Endodermal cell (in vitro differentiated cells): ENCODE measurements around the gene RPAP3. TPM values are rescaled to one million over a fixed set of nuclear protein-coding genes. Genes with fewer than 3 reads are reported as not detected.

Source experiments
- DNase-seq: peaks from one replicate; pipeline ENCODE4 v3.0.0-alpha.2; 2017
- H3K27ac ChIP-seq: 2 replicates; pipeline ENCODE4 v1.5.1; 2013; ENCODE audit warnings: mild to moderate bottlenecking, low read depth, low read length, moderate library complexity
- H3K27me3 ChIP-seq: 2 replicates; pipeline ENCODE4 v1.6.1; 2013; ENCODE audit warnings: mild to moderate bottlenecking, low read length, moderate library complexity; ENCODE audit not compliant: insufficient read depth, control insufficient read depth, poor library complexity, severe bottlenecking
- H3K36me3 ChIP-seq: 2 replicates; pipeline ENCODE4 v1.7.0; 2013; ENCODE audit warnings: mild to moderate bottlenecking, low read length, moderate library complexity; ENCODE audit not compliant: control insufficient read depth, insufficient read depth
- H3K4me1 ChIP-seq: one replicate; pipeline ENCODE4 v1.7.0; 2013; ENCODE audit warnings: low read length; ENCODE audit not compliant: control insufficient read depth, insufficient read depth
- H3K4me3 ChIP-seq: 2 replicates; pipeline ENCODE4 v1.5.1; 2013; ENCODE audit warnings: mild to moderate bottlenecking, low read length, moderate library complexity
- H3K9ac ChIP-seq: 2 replicates; pipeline ENCODE4 v1.6.1; 2013; ENCODE audit warnings: mild to moderate bottlenecking, low read length, moderate library complexity; ENCODE audit not compliant: poor library complexity, severe bottlenecking; ENCODE audit errors: extremely low read depth
- H3K9me3 ChIP-seq: 2 replicates; pipeline ENCODE4 v1.6.1; 2013; ENCODE audit warnings: mild to moderate bottlenecking, low read length, moderate library complexity; ENCODE audit not compliant: control insufficient read depth
- H3K27ac Mint-ChIP-seq: 2 replicates; pipeline ENCODE4 v1.8.0; 2020; ENCODE audit warnings: mixed read lengths
- H3K27me3 Mint-ChIP-seq: 2 replicates; pipeline ENCODE4 v1.8.0; 2021; ENCODE audit warnings: mild to moderate bottlenecking, mixed read lengths; ENCODE audit not compliant: insufficient read depth
- H3K36me3 Mint-ChIP-seq: 2 replicates; pipeline ENCODE4 v1.8.0; 2020; ENCODE audit warnings: low read depth, mixed read lengths
- H3K4me1 Mint-ChIP-seq: 2 replicates; pipeline ENCODE4 v1.8.0; 2020; ENCODE audit warnings: mixed read lengths
- H3K4me3 Mint-ChIP-seq: 2 replicates; pipeline ENCODE4 v1.8.0; 2020; ENCODE audit warnings: mild to moderate bottlenecking, moderate library complexity, mixed read lengths
- H3K9me3 Mint-ChIP-seq: 2 replicates; pipeline ENCODE4 v1.8.0; 2020; ENCODE audit warnings: mild to moderate bottlenecking, mixed read lengths
- CTCF ChIP-seq: fragments of 200-600 bp; sonication (generic); conservative IDR thresholded peaks from 2 replicates; pipeline ENCODE4 v1.5.0; 2021; ENCODE audit warnings: antibody characterized with exemption, mild to moderate bottlenecking
- WGBS, 2 experiments: methylation state at CpG; one replicate each; pipeline versions ENCODE4 v1.1.5 to v1.1.7; 2013; ENCODE audit warnings: missing lambda C conversion rate in 2 of 2, mixed read lengths in 1 of 2; ENCODE audit not compliant: insufficient coverage in 1 of 2, insufficient read length in 1 of 2; 5-methylcytosine and 5-hydroxymethylcytosine counted together
- total RNA-seq, 2 donors: library from RNA; stranded (reverse); fragmentation: NEBNext Ultra II Directional in 1 of 2; extraction: Animal tissue kit (Norgen Biotek cat#: 25700) in 1 of 2; gene quantifications; 2 replicates in 1 of 2; 3 replicates in 1 of 2; pipeline ENCODE4 v1.2.1, GENCODE V29; 2021

RPAP3 gene
- total RNA-seq, 2 donors from 2014 or later = 52.0 to 56.9 TPM

DNA sequence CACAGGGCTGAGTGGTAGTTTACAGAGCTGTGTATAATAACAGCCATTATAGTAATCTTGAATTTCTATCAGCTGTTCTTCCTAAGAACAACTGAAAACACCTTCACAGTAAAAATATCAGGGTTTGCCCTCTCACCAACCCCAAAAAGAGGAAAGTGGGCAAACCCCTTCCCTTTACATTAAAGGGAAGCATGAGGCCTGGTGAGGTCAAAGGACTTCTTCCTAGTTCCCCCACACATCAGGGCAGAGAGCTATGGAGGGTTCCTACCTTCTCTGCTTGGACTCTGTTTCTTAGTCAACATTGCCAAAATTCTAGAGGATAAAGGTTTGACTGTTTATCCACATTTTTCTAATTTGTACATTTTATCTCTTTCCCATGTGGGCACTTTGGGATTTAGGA lies 4.4 kb upstream of the RPAP3 start:
- H3K9ac ChIP-seq = no peak overlapping the region
- DNase-seq = no peak
- H3K27ac ChIP-seq = no peak overlapping the region
- no peaks in the 10 kb centered on the region for H3K9me3 Mint-ChIP-seq
- TF ChIP-seq CTCF = no peak
- no peak overlapping the region for H3K4me3 Mint-ChIP-seq
- no peaks in the 10 kb centered on the region for H3K9me3 ChIP-seq
- H3K4me3 ChIP-seq = no peak overlapping the region
- peaks cover 1% of the 10 kb centered on the region for H3K27me3 Mint-ChIP-seq
- H3K4me1 Mint-ChIP-seq = peaks cover 15% of the 10 kb centered on the region
- no peak overlapping the region for H3K27ac Mint-ChIP-seq
- peaks cover 5% of the 10 kb centered on the region for H3K4me1 ChIP-seq
- H3K36me3 ChIP-seq = no peaks in the 10 kb centered on the region
- H3K36me3 Mint-ChIP-seq = no peaks in the 10 kb centered on the region
- no peaks in the 10 kb centered on the region for H3K27me3 ChIP-seq

- Mint-ChIP-seq H3K36me3 (no peaks in the 10 kb centered on the region), H3K4me3 (no peak overlapping the region), H3K27me3 (peaks cover 1% of the 10 kb centered on the region), H3K27ac (no peak overlapping the region), H3K9me3 (no peaks in the 10 kb centered on the region), H3K4me1 (peaks cover 19% of the 10 kb centered on the region)
- Histone ChIP-seq H3K4me1 (peaks cover 5% of the 10 kb centered on the region), H3K4me3 (no peak overlapping the region), H3K9me3 (no peaks in the 10 kb centered on the region), H3K9ac (no peak overlapping the region), H3K36me3 (no peaks in the 10 kb centered on the region), H3K27me3 (no peaks in the 10 kb centered on the region), H3K27ac (no peak overlapping the region)
- no peak for TF ChIP-seq CTCF
- no peak for DNase-seq
- WGBS, 2 experiments = 98 to 100% methylated on average over 1 to 2 of the region's 2 CpGs
Observed at GRCh38 chr12:47709671-47710070, 3.8 kb upstream of the RPAP3 start.

DNA sequence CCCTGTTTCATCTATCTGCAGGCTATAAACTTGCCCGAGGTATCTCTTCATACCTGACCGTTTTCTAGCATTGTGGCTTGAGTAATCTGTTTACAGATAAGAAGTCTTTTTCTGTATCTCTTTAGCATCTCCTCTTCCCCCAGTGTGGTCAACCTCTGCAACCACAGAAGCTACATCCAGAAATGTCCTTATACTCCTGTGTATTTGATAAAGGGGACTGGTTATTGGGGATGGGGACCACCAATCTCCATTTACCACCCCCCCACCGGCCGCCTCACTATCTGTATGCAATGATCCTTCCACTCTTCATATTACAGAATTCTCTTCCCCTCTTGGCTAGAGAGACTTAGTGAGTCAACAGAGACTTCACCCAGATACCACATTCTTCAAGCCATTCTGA lies 3.4 kb upstream of the RPAP3 start:
- Mint-ChIP-seq H3K4me1 (peaks cover 19% of the 10 kb centered on the region), H3K36me3 (no peaks in the 10 kb centered on the region), H3K9me3 (no peaks in the 10 kb centered on the region), H3K4me3 (no peak overlapping the region), H3K27me3 (peaks cover 1% of the 10 kb centered on the region), H3K27ac (no peak overlapping the region)
- WGBS, 2 experiments = 85 to 90% methylated on average over 2 to 4 of the region's 4 CpGs
- DNase-seq = no peak
- Histone ChIP-seq H3K36me3 (no peaks in the 10 kb centered on the region), H3K27ac (no peak overlapping the region), H3K9me3 (no peaks in the 10 kb centered on the region), H3K27me3 (no peaks in the 10 kb centered on the region), H3K4me3 (no peak overlapping the region), H3K4me1 (peaks cover 5% of the 10 kb centered on the region), H3K9ac (no peak overlapping the region)
- no peak for TF ChIP-seq CTCF
